PC-3 (cell line): ENCODE measurements around the gene FAHD2A.

Source experiments
- EZH2 ChIP-seq: fragments of 300-600 bp; sonication (generic); IDR thresholded peaks from one replicate; pipeline ENCODE4 v1.6.1; 2017; ENCODE audit warnings: antibody characterized with exemption, mild to moderate bottlenecking, low read length; ENCODE audit not compliant: unreplicated experiment
- EZH2phosphoT487 ChIP-seq: fragments of 300-600 bp; sonication (generic); IDR thresholded peaks from 2 replicates; pipeline ENCODE4 v1.6.1; 2018; ENCODE audit warnings: mild to moderate bottlenecking, antibody characterized with exemption, low read length, borderline replicate concordance
- TF ChIP-seq, protein P1 (sequence below): fragments of 300-600 bp; sonication (generic); conservative IDR thresholded peaks from 2 replicates; pipeline ENCODE4 v1.5.1; 2017; ENCODE audit warnings: antibody characterized with exemption, low read depth, mild to moderate bottlenecking, low read length

DNA sequence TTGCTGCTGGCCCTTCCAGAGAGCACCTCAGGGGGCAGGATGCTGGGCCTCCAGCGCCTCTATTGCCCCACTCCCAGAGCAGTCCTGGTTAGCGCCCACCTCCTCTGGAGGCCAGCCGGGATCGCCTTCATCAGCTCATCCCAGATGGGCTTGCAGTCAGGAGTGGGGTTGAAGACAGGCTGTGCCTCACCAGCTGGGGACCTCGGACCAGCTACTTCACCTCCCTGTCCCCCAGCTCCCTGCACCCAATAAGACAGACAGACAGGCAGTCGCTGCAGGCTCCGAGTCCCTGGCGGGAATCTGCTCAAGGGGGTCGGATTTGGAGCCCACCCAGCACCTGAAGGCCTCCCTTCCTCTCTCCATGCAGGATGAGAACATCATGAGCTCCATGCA lies 18.9 kb upstream of the FAHD2A start:
- TF ChIP-seq, protein P1, sequence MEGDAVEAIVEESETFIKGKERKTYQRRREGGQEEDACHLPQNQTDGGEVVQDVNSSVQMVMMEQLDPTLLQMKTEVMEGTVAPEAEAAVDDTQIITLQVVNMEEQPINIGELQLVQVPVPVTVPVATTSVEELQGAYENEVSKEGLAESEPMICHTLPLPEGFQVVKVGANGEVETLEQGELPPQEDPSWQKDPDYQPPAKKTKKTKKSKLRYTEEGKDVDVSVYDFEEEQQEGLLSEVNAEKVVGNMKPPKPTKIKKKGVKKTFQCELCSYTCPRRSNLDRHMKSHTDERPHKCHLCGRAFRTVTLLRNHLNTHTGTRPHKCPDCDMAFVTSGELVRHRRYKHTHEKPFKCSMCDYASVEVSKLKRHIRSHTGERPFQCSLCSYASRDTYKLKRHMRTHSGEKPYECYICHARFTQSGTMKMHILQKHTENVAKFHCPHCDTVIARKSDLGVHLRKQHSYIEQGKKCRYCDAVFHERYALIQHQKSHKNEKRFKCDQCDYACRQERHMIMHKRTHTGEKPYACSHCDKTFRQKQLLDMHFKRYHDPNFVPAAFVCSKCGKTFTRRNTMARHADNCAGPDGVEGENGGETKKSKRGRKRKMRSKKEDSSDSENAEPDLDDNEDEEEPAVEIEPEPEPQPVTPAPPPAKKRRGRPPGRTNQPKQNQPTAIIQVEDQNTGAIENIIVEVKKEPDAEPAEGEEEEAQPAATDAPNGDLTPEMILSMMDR: no peak
- TF ChIP-seq EZH2 (no peak), EZH2phosphoT487 (no peak)
